KMS-11 (cell line): Measurements from ENCODE around the gene SULT1C4.
"Not testable (repeated sequence)": the region's sequence is repeated elsewhere in the genome, so short reads cannot be mapped to it uniquely, and the experiment has no call there.

Source experiments
- H2AFZ ChIP-seq: fragments of 200-600 bp; sonication (generic); 2 replicates; pipeline ENCODE4 v1.6.1; 2016; ENCODE audit warnings: antibody characterized with exemption, mixed run types, low read depth
- H3K27ac ChIP-seq: fragments of 200-600 bp; sonication (generic); 2 replicates; pipeline ENCODE4 v1.6.1; 2016; ENCODE audit warnings: mild to moderate bottlenecking, mixed run types
- H3K27me3 ChIP-seq: fragments of 200-600 bp; sonication (generic); 2 replicates; pipeline ENCODE4 v1.6.1; 2017; ENCODE audit warnings: mild to moderate bottlenecking, low read depth, mixed run types, moderate library complexity; ENCODE audit not compliant: insufficient read depth
- H3K36me3 ChIP-seq: fragments of 200-600 bp; sonication (generic); 2 replicates; pipeline ENCODE4 v1.6.1; 2017; ENCODE audit warnings: mild to moderate bottlenecking, mixed run types; ENCODE audit not compliant: insufficient read depth
- H3K4me1 ChIP-seq: fragments of 200-600 bp; sonication (generic); 2 replicates; pipeline ENCODE4 v1.6.1; 2016; ENCODE audit warnings: mild to moderate bottlenecking, low read depth, mixed run types; ENCODE audit not compliant: poor library complexity, severe bottlenecking
- H3K4me2 ChIP-seq: fragments of 200-600 bp; sonication (generic); 2 replicates; pipeline ENCODE4 v1.7.0; 2016; ENCODE audit warnings: mild to moderate bottlenecking, mixed run types
- H3K4me3 ChIP-seq: fragments of 200-600 bp; sonication (generic); IDR thresholded peaks from 2 replicates; pipeline ENCODE4 v1.6.1; 2017; ENCODE audit warnings: low read depth, low read length, mixed read lengths; ENCODE audit not compliant: insufficient read depth
- H3K79me2 ChIP-seq: fragments of 200-600 bp; sonication (generic); 2 replicates; pipeline ENCODE4 v1.6.1; 2016; ENCODE audit warnings: low read depth, mixed run types; ENCODE audit not compliant: insufficient read depth
- H3K9ac ChIP-seq: fragments of 200-600 bp; sonication (generic); 2 replicates; pipeline ENCODE4 v1.6.1; 2016; ENCODE audit warnings: mild to moderate bottlenecking, mixed run types
- H4K20me1 ChIP-seq: fragments of 200-600 bp; sonication (generic); 2 replicates; pipeline ENCODE4 v1.6.1; 2016; ENCODE audit warnings: mild to moderate bottlenecking, mixed run types; ENCODE audit not compliant: insufficient read depth
- CTCF ChIP-seq: fragments of 200-600 bp; sonication (generic); conservative IDR thresholded peaks from 2 replicates; pipeline ENCODE4 v1.6.1; 2017; ENCODE audit warnings: low read depth, mild to moderate bottlenecking, antibody characterized with exemption, low read length, moderate library complexity, mixed read lengths

SULT1C4 gene

GRCh38 chr2:108423067-108423466 is 45.3 kb downstream of the SULT1C4 start:
- TF ChIP-seq CTCF: no peak
- H3K9ac ChIP-seq: no peak overlapping the region
- H3K4me2 ChIP-seq: no peak overlapping the region
- no peak overlapping the region for H2AFZ ChIP-seq
- no peaks in the 10 kb centered on the region for H3K27me3 ChIP-seq
- no peaks in the 10 kb centered on the region for H4K20me1 ChIP-seq
- H3K36me3 ChIP-seq: no peaks in the 10 kb centered on the region
- H3K4me1 ChIP-seq: no peaks in the 10 kb centered on the region
- H3K79me2 ChIP-seq: no peaks in the 10 kb centered on the region
- no peak overlapping the region for H3K27ac ChIP-seq
- no peak overlapping the region for H3K4me3 ChIP-seq

- Histone ChIP-seq H2AFZ (no peak overlapping the region), H3K79me2 (no peaks in the 10 kb centered on the region), H3K36me3 (no peaks in the 10 kb centered on the region), H3K4me3 (no peak overlapping the region), H3K9ac (no peak overlapping the region), H3K4me2 (no peak overlapping the region), H4K20me1 (no peaks in the 10 kb centered on the region), H3K4me1 (no peaks in the 10 kb centered on the region), H3K27me3 (no peaks in the 10 kb centered on the region), H3K27ac (no peak overlapping the region)
- TF ChIP-seq CTCF: no peak
These were observed 45.9 kb downstream of the SULT1C4 start for GRCh38 chr2:108423502-108424251.

- no peak overlapping the region for H3K4me2 ChIP-seq
- no peak overlapping the region for H3K9ac ChIP-seq
- TF ChIP-seq CTCF: no peak
- no peaks in the 10 kb centered on the region for H3K36me3 ChIP-seq
- no peaks in the 10 kb centered on the region for H4K20me1 ChIP-seq
- no peak overlapping the region for H2AFZ ChIP-seq
- H3K27me3 ChIP-seq: no peaks in the 10 kb centered on the region
- no peaks in the 10 kb centered on the region for H3K4me1 ChIP-seq
- no peaks in the 10 kb centered on the region for H3K79me2 ChIP-seq
- H3K4me3 ChIP-seq: no peak overlapping the region
- no peak overlapping the region for H3K27ac ChIP-seq
These were observed 50.7 kb downstream of the SULT1C4 start for GRCh38 chr2:108428286-108429009.

GRCh38 chr2:108435578-108435977 is 57.8 kb downstream of the SULT1C4 start:
- not testable (repeated sequence) for H3K27me3 ChIP-seq, H4K20me1 ChIP-seq, H3K4me2 ChIP-seq, H3K9ac ChIP-seq, H3K4me3 ChIP-seq, H3K4me1 ChIP-seq, H3K27ac ChIP-seq, H2AFZ ChIP-seq, H3K36me3 ChIP-seq, H3K79me2 ChIP-seq

GRCh38 chr2:108436976-108437375 is 59.2 kb downstream of the SULT1C4 start:
- Histone ChIP-seq H3K4me2 (no peak overlapping the region), H2AFZ (no peak overlapping the region)

More at GRCh38 chr2:108436976-108437375, 59.2 kb downstream of the SULT1C4 start:
- TF ChIP-seq CTCF: no peak
- Histone ChIP-seq H3K36me3 (no peaks in the 10 kb centered on the region), H4K20me1 (no peaks in the 10 kb centered on the region), H3K27ac (no peak overlapping the region), H3K9ac (no peak overlapping the region), H3K27me3 (no peaks in the 10 kb centered on the region), H3K4me3 (no peak overlapping the region), H3K4me1 (no peaks in the 10 kb centered on the region), H3K79me2 (no peaks in the 10 kb centered on the region)
